GM19324 (cell line): Measurements from ENCODE around the gene C2orf68.
"Not testable (repeated sequence)": the region's sequence is repeated elsewhere in the genome, so short reads cannot be mapped to it uniquely, and the experiment has no call there.

Source experiments
- ATAC-seq: cut with Tn5 transposase; IDR thresholded peaks from one replicate; pipeline ENCODE4 v1.9.1; 2021; ENCODE audit warnings: mild to moderate bottlenecking, moderate library complexity; ENCODE audit not compliant: unreplicated experiment, low FRiP score

The C2orf68 gene

DNA sequence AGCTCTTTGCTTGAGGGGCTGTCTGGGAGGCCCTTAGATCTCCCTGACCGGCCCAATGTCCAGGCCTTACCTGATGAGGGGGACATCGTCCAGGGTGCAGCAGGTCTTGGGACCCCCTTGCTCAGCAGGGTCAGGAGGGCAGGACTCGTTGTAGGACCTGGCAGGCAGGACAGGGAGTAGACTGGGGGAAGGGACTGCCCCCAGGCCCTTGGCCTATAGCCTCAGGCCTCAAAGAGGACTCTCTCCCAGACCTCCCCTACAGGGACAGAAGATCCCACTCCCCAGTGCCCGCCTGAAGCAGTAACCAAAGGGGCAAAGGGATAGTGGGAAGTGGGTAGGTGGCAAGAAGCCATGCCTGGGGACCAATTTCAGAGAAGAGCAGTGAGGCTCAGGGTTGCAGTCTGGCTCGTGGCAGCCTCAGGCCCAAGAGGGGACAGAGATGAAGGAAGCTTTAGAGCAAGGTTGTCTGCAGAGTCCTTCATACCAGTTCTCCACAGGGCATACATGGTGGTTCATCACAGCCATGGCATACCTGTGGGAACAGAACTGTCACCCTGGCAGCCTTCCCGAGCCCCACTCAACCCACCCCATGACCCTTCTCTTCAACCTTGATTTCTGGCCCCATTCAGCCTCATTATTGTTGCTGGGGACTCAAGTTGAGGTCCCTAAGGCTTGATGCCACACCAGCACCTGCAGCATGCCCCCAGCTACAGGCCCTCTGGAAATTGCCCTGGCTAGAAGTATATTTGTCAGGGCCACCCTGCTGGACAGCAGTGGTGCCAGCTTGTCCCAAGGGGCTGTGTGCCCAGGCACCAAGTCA is 10.7 kb downstream of the C2orf68 start:
- ATAC-seq, result no peak

DNA sequence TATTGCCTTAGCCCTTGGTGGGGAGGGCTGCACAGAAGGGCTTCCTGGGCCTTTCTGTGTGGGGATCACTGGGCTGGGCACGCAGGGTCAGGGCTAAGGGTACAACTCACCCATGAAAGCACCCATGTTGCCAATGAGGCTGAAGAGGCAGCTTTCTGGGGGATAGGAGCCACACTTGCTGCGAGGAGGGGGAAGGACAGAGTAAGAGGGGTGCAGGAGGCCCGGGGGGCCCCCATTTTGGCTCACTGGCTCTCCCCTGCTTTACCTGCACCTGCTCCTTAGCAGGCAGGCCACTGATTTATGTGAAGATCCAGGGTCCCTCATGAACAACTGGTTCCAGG is 11.7 kb downstream of the C2orf68 start:
- no peak for ATAC-seq

DNA sequence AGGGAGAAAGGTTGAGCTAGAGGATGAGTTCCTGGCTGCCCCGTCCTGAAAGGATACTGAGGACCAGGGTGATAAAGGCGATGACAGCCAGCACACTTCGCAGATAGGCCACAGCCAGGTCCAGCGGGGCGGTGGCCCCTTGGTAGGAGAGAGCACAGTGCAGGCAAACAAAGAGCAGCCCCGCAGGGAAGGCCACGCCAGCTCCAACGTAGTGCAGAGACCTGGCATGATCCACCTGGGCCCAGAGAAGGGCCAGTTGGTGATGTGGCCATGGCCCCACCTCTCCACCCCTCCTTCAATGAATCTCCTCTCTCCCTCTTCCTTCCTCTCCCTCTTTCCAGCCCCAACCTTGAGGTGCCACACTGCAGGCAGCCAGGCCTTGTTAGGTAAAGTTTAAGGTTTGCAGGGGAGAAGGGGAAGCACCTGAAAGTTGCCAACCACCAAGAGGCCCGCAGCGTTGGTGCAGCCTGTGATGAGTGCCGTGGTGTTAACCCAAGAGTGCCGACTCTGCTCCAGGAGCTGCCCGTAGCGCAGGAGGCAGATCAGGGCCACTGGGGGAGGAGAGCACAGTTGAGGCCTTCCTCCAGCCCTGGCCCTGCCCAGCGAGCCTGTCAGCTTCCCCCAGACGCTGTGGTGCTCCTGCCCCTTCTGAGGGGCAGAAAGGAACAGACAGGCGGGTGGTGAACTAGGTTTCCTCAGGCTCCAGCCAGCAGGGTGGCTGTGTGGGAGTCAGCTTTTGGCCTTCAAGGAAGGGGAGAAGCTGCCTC is 12.2 kb downstream of the C2orf68 start:
- no peak for ATAC-seq

DNA sequence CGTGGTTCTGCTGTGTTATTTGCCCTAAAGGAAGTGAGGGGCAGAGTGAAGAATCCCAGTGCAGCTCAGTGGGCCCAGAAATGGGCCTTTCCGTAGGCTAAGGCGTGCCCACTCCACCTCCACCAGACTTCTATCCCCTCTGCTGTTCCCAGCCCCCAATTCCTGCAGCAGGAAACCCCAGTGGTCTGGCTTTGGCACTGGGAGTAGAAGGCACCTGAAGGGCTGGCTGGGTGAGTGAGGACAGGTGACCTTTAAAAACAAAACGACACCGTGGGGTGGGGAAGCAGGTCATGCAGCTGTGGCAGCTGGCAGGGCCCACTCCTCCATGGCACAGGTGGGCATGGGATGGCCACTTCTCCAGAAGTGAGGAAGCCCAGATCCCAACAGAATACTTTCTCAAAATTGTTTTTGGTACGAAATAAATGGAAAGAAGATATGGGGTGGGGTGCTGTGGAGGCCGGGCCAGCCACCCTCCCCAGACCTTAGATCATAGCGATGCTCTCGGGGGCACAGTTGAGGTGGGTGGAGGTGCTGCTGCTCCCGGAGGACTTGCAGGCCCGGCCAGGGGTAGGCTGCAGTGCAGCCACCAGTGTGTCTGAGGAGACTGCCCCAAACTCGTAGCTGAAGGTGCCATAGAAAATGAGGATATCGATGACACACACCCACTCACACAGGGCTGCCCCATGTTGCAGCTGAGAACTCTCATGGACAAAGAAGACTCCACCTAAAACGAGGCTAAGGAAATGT is 13.1 kb downstream of the C2orf68 start:
- no peak for ATAC-seq

DNA sequence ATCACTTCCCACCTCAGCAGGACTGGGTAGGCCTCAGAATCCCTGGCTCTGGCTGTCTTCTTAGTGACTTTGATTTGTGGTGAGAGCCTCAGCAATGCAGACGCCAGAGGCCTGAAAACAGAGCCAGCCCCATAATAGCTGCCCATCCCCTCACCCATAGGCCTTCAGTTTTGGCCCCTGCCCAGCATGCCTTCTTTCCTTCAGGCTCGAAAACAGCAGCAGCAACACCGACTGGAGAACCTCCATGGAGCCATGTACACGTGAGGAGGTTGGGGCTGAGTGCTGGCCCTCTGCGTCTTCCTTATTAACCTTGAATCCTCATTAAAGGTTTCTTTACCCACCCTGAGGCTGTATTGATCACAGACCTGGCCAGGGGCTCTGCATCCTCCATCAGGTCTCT is 14.6 kb downstream of the C2orf68 start:
- no peak for ATAC-seq

DNA sequence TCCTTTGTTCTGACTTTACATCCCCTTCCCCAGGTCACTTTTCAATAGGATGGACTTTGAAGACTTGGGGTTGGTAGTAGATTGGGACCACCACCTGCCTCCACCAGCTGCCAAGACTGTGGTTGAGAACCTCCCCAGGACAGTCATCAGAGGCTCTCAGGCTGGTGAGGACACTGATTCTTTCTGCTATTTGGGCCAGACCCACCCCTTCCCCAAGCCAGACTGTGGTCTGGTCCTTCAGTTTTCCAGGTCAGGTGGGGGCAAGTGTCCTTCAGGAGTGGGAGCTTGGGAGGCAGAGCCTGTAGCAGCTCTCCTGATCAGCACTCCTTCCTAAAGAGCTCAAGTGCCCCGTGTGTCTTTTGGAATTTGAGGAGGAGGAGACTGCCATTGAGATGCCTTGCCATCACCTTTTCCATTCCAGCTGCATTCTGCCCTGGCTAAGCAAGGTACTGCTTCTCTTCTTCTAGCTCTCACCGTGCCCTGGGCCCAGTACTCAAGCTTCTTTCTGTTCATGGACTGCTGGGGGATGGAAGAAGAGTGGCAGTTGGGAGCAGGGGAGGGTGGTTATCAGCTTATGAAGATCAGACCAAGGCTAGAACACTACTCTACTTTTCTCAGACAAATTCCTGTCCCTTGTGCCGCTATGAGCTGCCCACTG is 15.3 kb downstream of the C2orf68 start:
- ATAC-seq, result no peak

DNA sequence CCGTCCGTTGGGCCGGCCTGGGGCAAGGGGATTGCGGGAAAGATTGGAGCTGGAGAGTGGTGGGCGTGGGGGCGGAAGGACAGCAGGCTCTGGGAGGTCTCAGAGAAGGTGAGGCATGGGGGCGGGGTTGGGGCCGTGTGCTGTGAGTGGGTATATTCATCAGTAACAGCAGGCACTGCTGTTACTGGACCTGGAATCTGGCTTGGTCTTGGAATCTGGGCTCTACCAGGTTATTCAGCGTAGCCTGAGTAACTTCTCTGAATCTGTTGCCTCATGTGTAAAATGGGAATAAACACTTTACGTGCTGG is 15.9 kb downstream of the C2orf68 start:
- no peak for ATAC-seq

DNA sequence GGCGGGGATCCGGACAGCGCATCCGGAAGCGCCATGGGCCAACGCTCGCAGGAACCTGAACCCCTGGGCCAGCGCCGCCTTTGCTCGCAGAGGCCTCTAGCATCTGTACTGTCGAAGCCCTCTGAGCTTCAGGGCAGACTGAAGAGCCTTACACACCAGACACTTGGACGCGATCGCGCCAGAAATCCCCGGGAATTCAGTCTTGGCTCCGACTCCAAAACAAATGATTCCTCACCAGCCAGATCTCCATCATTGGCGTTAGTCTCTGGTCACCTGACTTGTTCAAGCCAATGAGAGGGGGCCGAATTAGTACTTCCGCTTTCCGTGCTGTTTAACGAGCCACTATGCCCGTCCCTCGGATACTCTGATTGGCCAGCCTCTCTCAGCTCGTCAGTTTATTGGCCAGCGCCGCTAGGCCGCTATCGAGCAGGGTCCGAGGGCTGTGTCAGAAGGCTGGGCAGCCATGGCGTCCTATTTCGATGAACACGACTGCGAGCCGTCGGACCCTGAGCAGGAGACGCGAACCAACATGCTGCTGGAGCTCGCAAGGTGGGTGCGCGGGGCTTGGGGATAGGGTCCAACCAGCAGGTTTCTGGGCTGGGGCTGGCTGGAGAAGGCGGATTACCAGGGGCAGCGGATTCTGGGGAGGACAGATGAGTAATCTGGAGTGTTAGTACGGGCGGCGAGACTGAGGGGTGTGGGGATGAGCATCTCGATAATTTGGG is 16.4 kb downstream of the C2orf68 start, which contains the start of gene RNF181:
TSS of gene RNF181 (plus strand) at position 445 of the 725 bp plus-strand sequence. CDS start at position 464, 19 bp downstream.
- ATAC-seq, result peak; percentile 99

DNA sequence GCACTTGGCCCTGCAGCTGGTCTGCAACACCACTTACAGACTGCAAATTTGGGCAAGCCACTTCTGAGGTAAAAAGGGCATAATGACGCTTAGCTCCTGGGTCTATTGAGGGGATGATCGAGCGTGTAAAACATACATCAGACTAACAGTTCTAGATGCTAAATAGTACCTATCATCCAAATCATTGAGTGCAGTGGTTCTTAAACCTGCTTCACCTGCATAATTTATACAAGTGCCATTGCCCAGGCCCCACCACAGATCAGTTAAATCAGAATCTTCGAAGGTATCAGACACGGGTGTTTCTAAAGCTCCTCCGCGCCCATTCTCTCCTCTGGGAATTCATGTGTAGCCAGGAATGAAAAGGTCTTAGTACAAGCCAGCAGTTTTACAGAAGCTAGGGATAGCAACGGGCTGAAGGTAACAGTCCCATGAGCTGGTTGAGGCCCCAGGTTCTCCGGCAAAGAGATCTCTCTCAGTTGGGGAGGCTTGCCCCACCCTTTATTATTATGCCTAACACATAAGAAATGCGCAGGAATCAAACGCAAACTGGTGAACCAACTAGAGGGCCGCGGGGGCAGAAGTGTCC is 17.1 kb downstream of the C2orf68 start:
- ATAC-seq, result no peak

DNA sequence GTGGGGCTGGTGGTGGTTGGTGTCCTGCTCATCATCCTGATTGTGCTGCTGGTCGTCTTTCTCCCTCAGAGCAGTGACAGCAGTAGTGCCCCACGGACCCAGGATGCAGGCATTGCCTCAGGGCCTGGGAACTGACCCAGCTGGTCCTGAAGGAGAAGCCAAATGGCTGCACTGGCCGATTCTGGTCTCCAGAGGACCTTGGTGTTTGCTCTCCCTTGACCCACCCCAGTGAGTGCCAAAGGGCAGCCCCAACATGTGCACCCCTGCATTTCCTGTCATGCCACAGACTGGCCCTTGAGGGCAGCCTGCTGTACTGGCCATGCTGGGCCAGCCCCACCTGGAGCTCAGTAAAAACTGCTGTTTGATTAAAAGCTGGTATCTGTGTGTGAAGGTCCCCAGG is 18.8 kb downstream of the C2orf68 start:
- no peak for ATAC-seq

DNA sequence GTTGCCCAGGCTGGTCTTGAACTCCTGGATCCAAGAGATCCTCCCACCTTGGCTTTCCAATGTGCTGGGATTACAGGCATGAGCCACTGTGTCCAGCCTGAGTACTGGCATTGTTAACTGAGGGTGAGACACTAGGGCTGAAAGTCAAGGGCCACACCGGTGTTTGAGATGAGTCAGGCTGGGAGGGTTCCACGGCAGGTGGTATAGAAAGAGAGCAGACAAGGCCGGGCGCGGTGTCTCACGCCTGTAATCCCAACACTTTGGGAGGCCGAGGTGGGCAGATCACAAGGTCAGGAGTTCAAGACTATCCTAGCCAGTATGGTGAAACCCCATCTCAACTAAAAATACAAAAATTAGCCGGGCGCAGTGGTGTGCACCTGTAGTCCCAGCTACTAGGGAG is 19.6 kb downstream of the C2orf68 start:
- ATAC-seq, result not testable (repeated sequence)

DNA sequence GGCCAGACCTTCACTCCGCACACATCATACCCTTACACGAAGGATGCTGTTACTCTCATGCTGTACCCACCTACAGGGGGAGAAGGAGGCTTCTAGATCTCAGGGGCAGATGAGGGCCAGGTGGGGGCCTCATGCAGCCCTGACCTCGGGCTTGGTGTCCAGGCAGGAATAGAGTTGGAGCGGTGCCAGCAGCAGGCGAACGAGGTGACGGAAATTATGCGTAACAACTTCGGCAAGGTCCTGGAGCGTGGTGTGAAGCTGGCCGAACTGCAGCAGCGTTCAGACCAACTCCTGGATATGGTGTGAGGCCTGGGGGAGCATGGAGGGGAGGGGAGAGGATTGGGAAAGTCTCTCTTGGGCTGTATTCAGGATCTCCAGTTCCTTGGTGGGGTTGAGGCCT is 20.3 kb downstream of the C2orf68 start:
- ATAC-seq, result no peak

DNA sequence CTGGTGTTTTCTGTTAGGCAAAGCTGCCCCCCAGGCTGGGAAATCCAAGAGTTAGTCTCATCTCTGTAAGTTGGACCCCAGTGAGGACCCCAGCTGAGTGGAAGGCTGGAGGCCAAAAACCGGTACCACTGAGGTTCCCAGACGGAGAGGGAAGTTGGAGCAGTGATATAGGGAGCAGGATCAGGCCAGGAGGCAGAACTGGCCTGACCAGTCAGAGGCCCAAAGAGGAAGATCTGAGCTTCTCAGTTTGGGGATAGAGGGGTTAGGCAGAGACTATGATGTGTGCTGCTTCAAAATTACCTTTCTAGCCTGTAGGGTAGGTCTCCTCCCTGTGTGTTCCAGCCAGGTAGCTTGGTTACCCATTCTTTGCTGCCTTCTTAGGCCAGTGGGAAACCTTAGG is 20.9 kb downstream of the C2orf68 start:
- no peak for ATAC-seq

DNA sequence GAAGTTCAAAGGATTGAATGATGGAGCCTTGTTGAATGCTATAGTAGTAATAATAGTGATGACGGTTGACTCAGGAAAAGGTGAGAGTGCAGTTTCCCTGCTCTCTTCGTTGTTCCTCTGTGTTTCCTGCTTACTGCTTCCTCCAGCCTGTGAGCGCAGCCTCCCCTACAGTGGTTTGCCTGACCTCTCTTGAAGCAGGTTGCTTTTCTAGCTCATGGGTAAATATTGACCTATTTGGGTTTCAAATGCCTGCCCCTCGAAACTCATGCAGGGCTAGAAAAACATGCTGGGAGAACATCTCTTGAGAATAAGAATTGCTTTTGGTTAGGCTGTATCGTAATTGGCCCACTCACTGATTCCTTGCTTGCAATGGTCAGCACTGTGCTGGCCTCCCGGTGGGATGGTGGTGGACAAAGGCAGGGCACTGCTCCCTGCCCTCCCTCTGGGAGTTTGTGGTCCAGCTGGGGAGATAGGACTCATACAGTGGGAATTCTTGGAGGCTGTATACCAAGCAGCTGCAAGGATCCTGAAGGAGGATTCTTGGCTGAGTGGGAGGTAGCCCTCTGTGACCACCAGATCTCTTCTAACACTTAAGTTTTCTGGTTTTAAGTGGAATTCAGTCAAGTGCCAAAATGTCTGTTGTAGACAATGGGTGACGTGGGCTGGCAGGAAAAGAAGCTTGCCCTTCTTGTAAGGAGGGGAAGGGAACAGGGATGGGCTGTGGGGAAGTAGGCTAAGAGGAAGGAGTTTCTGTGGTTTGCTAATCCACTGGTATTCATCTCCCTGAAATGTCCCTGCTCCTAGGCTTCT is 21.7 kb downstream of the C2orf68 start:
- ATAC-seq, result no peak

DNA sequence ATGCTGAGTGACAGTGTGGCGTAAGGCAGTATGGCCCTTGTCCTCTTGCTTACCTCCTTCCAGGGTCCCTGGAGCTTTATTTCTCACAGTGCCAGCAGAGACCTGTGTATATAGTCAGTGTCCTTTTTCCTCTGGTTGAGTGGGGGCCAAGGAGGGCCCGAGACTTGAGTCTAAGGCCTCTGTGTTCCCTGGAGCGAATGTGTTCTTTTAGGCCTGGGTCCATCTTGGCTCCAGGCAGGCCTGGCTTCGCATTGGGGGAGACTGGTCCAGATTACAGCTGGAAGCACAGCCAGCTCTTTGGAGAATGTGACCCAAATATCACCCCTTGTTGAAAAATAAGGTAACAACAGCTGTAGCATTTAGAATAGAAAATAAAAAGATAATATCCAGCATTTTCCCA is 22.7 kb downstream of the C2orf68 start:
- no peak for ATAC-seq

DNA sequence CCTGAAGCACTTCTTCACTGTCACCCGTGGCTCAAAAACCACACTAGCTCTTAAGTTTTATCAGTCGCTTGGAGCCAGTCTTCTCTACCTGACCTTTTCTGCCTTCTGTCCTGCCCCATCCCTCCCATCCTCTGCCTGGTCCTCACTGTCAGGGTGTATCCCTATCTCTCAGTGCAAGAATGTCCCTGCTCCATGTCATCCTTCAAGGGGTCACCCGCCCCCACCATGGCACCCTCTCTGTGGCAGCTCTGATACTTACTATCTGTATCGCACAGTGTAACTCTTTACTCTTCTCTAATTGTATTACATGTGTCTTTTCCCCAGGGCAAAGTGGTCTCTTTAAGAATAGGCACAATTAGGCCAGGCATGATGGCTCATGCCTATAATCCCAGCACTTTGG is 23.2 kb downstream of the C2orf68 start:
- ATAC-seq, result no peak

DNA sequence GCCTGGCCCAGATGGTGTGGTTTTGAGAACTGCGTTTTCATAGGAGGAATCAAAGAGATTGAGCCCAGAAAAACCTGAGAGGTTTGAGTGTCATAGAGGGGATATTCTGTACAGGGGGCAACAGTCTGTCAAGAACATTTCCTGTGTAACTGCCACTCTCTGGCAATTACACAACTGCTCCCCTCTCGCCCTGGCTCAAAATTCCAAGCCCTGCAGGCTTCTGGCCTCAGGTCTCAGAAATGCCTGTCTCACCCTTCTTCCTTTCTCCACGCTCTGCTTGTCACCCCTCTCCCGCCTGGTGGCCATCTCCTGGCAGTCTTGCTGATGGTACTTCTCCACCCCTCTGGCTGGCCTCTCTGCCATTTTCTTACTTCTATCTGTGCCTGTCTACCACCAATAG is 23.6 kb downstream of the C2orf68 start:
- no peak for ATAC-seq

DNA sequence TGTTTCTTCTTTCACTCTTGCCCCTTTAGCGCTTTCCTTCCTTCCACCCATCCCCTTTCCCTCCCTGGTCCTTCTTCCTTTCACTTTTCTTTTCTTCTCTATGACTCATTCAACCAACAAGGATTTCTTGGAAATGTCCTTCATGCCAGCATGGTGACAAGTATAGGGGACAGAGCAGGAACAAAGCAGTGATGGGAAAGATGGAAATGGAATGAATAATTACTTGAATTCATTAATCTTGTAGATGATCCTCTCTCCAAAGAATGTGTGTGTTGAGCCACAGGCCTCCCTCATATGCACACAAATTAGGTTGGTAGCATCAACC is 26.1 kb downstream of the C2orf68 start:
- ATAC-seq, result no peak
